ENCODE data around the gene SH3TC1. TPM values are rescaled to one million over a fixed set of nuclear protein-coding genes. Genes with fewer than 3 reads are reported as not detected.

Gene SH3TC1
- total and polyA plus RNA-seq, 2 of the 8 experiments (the other 6 are each of a cell fraction or from before 2014, with no cell fraction given), result 0.15 TPM; not detected in 1

GRCh38 chr4:8215001-8215427 is 15.9 kb downstream of the SH3TC1 start:
- H2BK15ac ChIP-seq (ENCODE audit: low read length), result 0 out of 2 replicates have a peak overlapping the region, but pooled peaks have one; percentile 61
- WGBS, 2 experiments (ENCODE audit: extremely low coverage in 1 of 2, insufficient coverage in 1 of 2, insufficient read length in 1 of 2, insufficient replicate concordance in 2 of 2, low coverage in 1 of 2, low lambda C conversion rate in 2 of 2, missing lambda C conversion rate in 1 of 2), result 90% methylated on average over 12 of the region's 12 CpGs; no CpG with 5 or more reads in 1 of the 2 experiments

More at GRCh38 chr4:8215001-8215427, 15.9 kb downstream of the SH3TC1 start:
- Histone ChIP-seq H3K9ac (replicated peaks in 1 of 4; ENCODE audit: extremely low read depth in 1 of 4, low read depth in 3 of 4, low read length in 3 of 4) (no peak overlapping the region), H2BK5ac (ENCODE audit: low read depth, low read length) (no peak overlapping the region), H4K8ac (ENCODE audit: extremely low read depth, insufficient read depth, low read length) (no peak overlapping the region), H3K14ac (ENCODE audit: insufficient read length) (no peak overlapping the region), H3K4me2 (ENCODE audit: insufficient read depth in 1 of 2, low read depth in 2 of 2, low read length in 2 of 2) (no peak overlapping the region), H3K4ac (replicated peaks; ENCODE audit: insufficient read length, low read depth, low read length) (no peak overlapping the region), H2AK5ac (ENCODE audit: low read depth, low read length) (no peak overlapping the region), H2BK20ac (ENCODE audit: low read length) (no peak overlapping the region), H3K79me2 (ENCODE audit: control insufficient read depth in 1 of 2, insufficient read depth in 2 of 2, low read length in 2 of 2) (no peaks in the 10 kb centered on the region), H3K27me3 (replicated peaks in 1 of 4; ENCODE audit: control insufficient read depth in 3 of 4, extremely low read depth in 1 of 4, insufficient read depth in 3 of 4, low read length in 3 of 4) (no peaks in the 10 kb centered on the region), H4K20me1 (replicated peaks in 1 of 2; ENCODE audit: control insufficient read depth in 1 of 2, insufficient read depth in 2 of 2, low read length in 2 of 2) (no peaks in the 10 kb centered on the region), H4K91ac (replicated peaks; ENCODE audit: insufficient read length, low read length) (no peak overlapping the region), H3K23me2 (ENCODE audit: low read depth, low read length) (no peaks in the 10 kb centered on the region; the same call in 1 of the 2 replicates), H3K79me1 (ENCODE audit: low read depth, low read length) (no peaks in the 10 kb centered on the region), H3K27ac (ENCODE audit: low read depth, low read length) (no peak overlapping the region), H3K56ac (replicated peaks; ENCODE audit: insufficient read length, low read depth, low read length) (no peak overlapping the region), H2BK120ac (replicated peaks; ENCODE audit: low read depth, low read length) (no peak overlapping the region), H3K4me1 (replicated peaks in 1 of 4; ENCODE audit: control insufficient read depth in 3 of 4, insufficient read depth in 4 of 4, low read length in 3 of 4) (peaks cover 0 to 8% (median 0%) of the 10 kb centered on the region in 4 experiments; a peak in 1 of 7 replicates), H3K36me3 (ENCODE audit: control insufficient read depth in 2 of 4, insufficient read depth in 4 of 4, low read length in 3 of 4) (no peaks in the 10 kb centered on the region), H2BK12ac (ENCODE audit: low read depth, low read length) (peak overlapping the region; percentile 60; the same call in 1 of the 2 replicates), H3K9me3 (ENCODE audit: insufficient read depth in 2 of 2, low read depth in 1 of 2, low read length in 1 of 2) (no peaks in the 10 kb centered on the region), H4K5ac (ENCODE audit: insufficient read length, low read depth, low read length) (no peak overlapping the region), H3K23ac (ENCODE audit: insufficient read length) (no peak overlapping the region), H3K4me3 (ENCODE audit: extremely low read depth in 1 of 4, insufficient read depth in 2 of 4, low read depth in 3 of 4, low read length in 4 of 4) (no peak overlapping the region), H3K18ac (ENCODE audit: extremely low read depth, low read length) (no peak overlapping the region), H2AFZ (ENCODE audit: low read length) (no peak overlapping the region)
- no peak for FAIRE-seq
- TF ChIP-seq ASH2L (IDR thresholded peaks at IDR 0.05; ENCODE audit: low read length) (no peak), CEBPB (IDR thresholded peaks at IDR 0.05; ENCODE audit: low read depth, low read length) (peak; percentile 43; the same call in 1 of the 2 replicates)
- POLR2A ChIA-PET (ENCODE audit: partially characterized antibody), result no interaction called here
- CTCF ChIA-PET (ENCODE audit: partially characterized antibody), result interaction anchor here (0.6 to 4.2 kb wide), 8 partner anchors 11 to 699 kb away, joined by 3 to 23 read pairs (median 7); partner anchors contain the start of gene SH3TC1
- no peak for DNase-seq (ENCODE audit: low read depth in 1 of 2, low spot score in 2 of 2)
